Germinal center (tissue), 1 donor: ENCODE data around the gene TMEM54.
"Not testable (repeated sequence)": the region's sequence is repeated elsewhere in the genome, so short reads cannot be mapped to it uniquely, and the experiment has no call there.

Source experiments
- DNase-seq: peaks from one replicate; pipeline ENCODE4 v3.0.0; 2012; ENCODE audit warnings: mixed read lengths, low spot score

Gene TMEM54

DNA sequence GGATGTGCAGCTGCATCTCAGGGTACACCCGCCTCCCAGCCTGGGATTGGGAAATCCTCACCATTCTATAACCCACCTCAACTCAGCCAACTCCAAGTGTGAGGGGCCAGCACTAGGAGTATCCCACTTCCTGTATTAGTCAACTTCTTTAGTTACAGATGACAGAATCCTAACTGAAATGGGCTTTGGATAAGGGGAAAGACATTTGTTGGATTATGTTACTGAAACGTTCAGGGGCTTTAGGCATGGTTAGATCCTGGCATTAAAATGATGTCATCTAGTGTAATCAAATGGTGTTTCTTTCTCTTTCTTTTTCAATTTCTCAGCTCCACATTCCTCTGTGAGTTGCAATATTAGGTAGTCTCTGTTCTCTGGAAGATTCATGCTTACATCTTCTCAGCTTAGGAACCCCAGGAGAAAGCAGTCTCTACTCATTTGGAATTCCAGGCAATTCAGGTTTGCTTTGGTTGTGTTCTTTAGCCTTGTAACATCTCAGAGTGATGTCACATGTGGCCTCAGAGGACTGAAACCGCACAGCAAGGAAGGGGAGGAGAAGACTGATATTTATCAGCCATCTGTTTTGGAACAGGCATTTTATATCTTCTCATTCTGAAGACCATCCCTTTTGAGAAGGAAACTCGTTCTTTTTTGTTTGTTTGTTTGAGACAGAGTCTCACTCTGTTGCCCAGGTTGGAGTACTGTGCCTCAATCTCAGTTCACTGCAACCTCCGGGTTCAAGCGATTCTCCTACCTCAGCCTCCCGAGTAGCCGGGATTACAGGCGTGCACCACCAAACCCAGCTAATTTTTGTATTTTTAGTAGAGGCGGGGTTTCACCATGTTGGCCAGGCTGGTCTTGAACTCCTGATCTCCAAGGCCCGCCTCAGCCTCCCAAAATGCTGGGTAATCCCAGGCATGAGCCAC is 18.9 kb upstream of the TMEM54 start:
- DNase-seq, result no peak

DNA sequence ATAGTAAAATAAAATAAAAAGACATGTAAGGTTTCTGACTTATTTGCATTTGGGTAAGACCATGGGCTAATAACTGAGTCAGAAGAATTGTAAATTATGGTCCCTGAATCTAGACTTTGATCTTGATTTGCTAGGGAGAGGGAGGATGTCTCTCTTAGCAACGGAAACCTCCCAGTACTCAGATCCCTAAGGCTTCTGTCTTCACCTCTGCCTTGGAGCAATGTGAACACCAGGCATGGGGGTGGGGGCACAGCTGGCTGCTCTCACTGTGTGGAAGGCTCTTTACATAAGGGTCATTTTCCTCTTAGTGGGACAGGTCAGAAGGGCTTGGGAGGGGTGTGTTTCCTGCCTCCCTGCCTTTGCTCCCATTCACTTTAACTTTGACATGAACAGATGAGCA is 17.0 kb upstream of the TMEM54 start:
- no peak for DNase-seq

GRCh38 chr1:32917521-32917920 is 16.3 kb upstream of the TMEM54 start:
- no peak for DNase-seq

DNA sequence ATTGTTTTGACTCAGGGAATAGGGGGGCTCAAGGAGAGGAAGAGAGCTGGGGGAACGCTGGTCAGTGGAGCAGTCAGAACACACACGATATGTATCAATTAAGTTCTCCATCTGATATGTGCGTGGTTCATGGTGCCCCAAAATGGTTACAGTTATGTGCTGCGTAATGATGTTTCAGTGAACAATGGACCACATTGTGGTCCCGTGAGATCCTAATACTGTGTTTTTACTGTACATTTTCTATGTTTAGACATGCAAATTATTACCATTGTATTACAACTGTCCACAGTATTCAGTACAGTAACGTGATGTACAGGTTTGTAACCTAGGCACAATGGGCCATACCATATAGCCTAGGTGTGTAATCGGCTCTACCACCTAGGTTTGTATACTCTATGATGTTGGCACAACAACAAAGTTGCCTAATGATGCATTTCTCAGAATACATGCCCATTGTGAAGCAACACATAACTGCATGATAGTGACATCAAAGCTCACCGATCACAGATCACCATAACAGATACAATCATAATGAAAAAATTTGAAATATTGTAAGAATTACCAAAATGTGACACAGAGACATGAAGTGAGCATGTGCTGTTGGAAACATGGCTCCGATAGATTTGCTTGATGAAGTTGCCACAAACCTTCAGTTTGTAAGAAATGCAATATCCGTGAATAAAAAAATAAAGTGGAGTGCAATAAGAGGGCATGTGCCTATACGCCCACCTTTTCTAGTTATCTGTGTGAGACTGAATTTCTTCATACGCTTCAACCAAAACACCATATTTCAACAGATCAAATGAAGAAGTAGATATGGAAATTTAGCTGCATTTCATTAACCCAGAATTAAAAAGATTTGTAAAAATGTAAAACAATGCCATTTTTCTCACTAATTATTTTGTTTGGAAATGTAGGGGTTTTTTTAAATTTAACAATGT is 14.8 kb upstream of the TMEM54 start:
- DNase-seq, result no peak

DNA sequence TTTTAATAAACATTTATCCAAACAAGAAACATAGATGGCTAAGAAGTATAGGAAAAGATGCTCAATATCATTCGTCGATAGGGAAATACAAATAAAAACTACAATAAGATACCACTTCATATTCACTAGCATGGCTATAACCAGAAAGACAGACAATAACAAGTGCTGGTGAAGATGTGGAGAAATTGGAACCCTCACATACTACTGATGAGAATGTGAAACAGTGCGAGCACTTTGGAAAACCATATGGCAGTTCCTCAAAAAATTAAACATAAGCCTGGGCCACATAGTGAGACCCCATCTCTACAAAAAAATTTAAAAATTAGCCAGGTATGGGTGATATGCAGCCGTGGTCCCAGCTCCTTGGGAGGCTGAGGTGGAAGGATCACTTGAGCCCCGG is 9.1 kb upstream of the TMEM54 start:
- DNase-seq, result no peak

GRCh38 chr1:32907435-32907834 is 6.2 kb upstream of the TMEM54 start:
- DNase-seq, result no peak

DNA sequence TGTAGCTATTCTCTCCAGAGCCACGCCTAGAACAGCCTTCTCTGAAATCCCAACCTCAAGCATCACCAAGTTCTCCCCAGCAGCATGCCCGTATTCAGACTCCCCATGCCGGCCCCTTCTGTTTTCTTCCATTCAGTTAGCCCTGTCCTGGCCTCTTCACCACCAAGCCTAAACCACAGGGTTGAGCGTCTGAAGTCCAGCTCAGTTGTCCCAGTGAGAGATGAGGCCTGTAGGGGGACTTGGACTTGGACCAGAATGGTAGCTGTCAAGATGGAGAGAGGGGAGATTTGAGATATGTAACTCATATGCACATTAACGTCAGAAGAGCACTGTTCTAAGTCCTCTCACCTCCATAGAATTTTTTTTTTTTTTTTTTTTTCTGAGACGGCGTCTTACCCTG is 5.5 kb upstream of the TMEM54 start:
- DNase-seq, result no peak

DNA sequence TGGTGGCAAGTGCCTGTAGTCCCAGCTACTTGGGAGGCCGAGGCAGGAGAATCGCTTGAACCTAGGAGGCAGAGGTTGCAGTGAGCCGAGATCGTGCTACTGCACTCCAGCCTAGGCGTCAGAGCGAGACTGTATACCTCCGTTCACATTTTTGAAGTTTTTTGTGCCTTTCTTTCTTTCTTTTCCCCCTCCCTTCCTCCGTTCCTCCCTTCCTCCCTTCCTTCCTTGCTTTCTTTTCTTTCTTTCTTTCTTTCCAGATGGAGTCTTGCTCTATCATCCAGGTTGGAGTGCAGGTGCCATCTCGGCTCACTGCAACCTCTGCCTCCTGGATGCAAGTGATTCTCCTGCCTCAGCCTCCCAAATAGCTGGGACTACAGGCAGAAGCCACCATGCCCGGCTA is 4.4 kb upstream of the TMEM54 start:
- DNase-seq, result not testable (repeated sequence)

GRCh38 chr1:32904797-32905196 is 3.6 kb upstream of the TMEM54 start:
- DNase-seq, result no peak

GRCh38 chr1:32903991-32904785 is 3.0 kb upstream of the TMEM54 start:
- DNase-seq, result no peak

DNA sequence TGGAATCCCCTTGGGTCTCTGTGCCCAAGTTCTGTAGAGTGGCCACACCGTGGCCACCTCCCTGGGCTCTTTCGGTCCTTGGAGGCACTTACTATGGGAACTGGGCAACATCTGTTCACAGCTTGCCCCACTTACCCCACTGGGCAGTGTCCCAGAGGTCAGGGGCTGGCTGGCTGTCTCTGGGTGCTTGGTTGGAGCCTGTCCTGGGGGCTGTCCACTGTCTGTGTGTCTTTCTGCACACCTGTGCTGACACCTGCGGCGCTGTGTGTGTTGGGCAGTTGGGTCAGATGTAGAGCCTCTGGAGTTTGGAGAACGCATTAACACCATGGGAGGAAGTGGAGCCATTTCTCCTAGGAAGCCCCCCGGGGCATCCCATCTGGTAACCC is 1.3 kb upstream of the TMEM54 start:
- DNase-seq, result no peak

GRCh38 chr1:32901823-32902534 is 790 bp upstream of the TMEM54 start:
- no peak for DNase-seq

GRCh38 chr1:32900371-32900955 is 726 bp downstream of the TMEM54 start:
- no peak for DNase-seq

- DNase-seq, result no peak
These were observed 1.4 kb downstream of the TMEM54 start for GRCh38 chr1:32899586-32900296.

- DNase-seq, result no peak
These were observed 2.2 kb downstream of the TMEM54 start for GRCh38 chr1:32898958-32899357.

GRCh38 chr1:32898056-32898455 is 3.1 kb downstream of the TMEM54 start:
- no peak for DNase-seq

DNA sequence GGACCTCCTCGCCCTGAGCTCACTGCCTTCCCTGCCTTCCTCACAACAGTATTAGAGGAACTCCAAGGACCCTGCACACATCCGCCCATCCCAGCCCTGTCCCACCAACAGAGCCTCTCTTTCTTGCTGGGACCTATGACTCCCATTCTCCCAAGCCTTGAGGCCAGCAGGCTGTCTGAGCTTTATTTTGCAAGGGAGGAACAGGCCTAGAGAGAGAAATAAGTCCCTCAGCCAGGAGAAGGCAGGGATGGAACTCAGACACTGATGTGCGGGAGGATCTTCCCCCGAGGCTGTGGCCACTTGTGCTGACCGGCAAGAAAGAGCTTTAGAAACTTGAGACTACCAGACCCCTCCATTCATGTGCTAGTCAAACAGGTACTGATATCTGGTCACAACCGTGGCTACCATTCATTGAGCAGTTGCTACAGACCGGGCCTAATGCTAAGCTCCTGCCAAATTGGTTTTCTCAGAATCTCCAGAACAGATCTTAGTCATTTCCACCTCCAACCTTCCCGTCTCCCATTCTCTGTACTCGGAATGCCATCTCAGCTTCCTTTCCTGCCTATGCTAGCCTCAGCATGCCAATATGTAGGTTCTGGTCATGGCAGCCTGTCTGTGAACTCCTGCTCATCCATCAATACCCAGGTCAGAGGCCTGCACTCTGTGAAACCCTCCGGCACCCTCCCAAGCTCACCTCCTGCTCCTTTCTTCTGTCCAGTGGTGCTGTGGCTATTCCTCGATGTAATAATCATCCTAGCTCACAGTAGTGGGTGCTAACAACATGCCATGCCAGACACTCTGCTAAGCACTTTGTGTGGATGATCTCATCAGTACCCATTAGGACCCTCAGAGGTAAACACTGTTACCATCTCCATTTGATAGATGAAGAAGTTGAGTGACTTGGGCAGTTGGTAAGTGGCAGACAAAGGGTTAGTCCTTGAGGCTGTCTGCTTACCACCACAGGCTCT is 3.8 kb downstream of the TMEM54 start:
- DNase-seq, result no peak

DNA sequence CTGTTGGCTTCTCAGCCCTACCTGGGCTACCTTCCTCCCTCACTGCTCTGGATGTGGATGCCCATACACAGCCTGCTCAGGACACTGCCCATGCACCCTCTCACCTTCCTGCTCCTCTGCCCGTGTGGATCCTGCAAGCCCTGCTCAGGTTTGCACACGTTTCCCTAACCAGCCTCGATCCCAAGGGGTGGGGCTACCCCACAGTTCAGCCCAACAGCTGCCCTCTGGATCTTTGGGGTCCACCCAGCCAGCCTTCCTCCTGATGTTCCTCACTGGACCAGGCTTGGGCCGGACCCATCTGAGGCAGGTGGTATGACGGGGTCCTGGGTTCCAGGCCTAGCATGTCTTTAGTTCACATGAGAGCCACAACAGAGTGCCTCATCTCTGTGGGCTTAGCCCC is 4.7 kb downstream of the TMEM54 start:
- no peak for DNase-seq
